ENCODE data around the gene GPR108.

DNA sequence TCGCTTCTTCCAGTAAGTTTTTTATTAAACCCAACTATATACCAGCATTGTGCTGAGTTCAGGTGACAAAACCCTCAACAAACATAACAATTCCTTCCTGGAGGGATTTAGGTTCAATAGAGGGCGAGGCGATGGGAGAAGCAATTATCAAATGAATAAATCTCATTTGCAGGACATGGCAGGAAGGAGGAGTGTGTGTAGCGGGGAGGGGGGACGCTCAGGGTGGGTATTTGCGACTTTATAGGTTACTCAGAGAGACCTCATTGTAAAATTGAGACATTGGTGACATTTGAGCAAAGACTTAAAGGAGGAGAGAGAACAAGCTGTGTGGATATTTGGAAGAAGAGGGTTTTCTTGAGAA, 20.8 kb downstream of the GPR108 start:
- TF ChIP-seq CSDC2 (CRISPR knock-in tag; IDR thresholded peaks at IDR 0.05), result no peak
- TF ChIP-seq ZFP30 (CRISPR knock-in tag; IDR thresholded peaks at IDR 0.05), result no peak
- TF ChIP-seq, protein P1, sequence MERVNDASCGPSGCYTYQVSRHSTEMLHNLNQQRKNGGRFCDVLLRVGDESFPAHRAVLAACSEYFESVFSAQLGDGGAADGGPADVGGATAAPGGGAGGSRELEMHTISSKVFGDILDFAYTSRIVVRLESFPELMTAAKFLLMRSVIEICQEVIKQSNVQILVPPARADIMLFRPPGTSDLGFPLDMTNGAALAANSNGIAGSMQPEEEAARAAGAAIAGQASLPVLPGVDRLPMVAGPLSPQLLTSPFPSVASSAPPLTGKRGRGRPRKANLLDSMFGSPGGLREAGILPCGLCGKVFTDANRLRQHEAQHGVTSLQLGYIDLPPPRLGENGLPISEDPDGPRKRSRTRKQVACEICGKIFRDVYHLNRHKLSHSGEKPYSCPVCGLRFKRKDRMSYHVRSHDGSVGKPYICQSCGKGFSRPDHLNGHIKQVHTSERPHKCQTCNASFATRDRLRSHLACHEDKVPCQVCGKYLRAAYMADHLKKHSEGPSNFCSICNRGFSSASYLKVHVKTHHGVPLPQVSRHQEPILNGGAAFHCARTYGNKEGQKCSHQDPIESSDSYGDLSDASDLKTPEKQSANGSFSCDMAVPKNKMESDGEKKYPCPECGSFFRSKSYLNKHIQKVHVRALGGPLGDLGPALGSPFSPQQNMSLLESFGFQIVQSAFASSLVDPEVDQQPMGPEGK (CRISPR knock-in tag; IDR thresholded peaks at IDR 0.05; ENCODE audit: borderline replicate concordance), result no peak
- TF ChIP-seq, protein P2, sequence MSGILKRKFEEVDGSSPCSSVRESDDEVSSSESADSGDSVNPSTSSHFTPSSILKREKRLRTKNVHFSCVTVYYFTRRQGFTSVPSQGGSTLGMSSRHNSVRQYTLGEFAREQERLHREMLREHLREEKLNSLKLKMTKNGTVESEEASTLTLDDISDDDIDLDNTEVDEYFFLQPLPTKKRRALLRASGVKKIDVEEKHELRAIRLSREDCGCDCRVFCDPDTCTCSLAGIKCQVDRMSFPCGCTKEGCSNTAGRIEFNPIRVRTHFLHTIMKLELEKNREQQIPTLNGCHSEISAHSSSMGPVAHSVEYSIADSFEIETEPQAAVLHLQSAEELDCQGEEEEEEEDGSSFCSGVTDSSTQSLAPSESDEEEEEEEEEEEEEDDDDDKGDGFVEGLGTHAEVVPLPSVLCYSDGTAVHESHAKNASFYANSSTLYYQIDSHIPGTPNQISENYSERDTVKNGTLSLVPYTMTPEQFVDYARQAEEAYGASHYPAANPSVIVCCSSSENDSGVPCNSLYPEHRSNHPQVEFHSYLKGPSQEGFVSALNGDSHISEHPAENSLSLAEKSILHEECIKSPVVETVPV (CRISPR knock-in tag; IDR thresholded peaks at IDR 0.05), result no peak

Data from SK-N-SH treated with all-trans-retinoic acid at 6 μM for 48 hours (cell line).